ENCODE results near the gene FBXL15. TPM values are rescaled to one million over a fixed set of nuclear protein-coding genes. Genes with fewer than 3 reads are reported as not detected.

FBXL15 gene
- total and polyA plus RNA-seq, 2 donors (not counting 3 experiments of a cell fraction or from before 2014, with no cell fraction given) = 9.9 to 15.3 TPM

GRCh38 chr10:102420181-102420713 lies 389 bp upstream of the FBXL15 start:
- peaks cover 0 to 9% of the 10 kb centered on the region in 2 experiments for H3K36me3 ChIP-seq (ENCODE audit: control insufficient read depth in 2 of 2, extremely low read depth in 1 of 2, insufficient read depth in 2 of 2, low read length in 2 of 2)
- H3K27me3 ChIP-seq (ENCODE audit: control insufficient read depth in 2 of 2, insufficient read depth in 2 of 2, low read length in 2 of 2) = peaks cover 3 to 7% of the 10 kb centered on the region in 2 experiments
- TSS peak; percentile 8 for BruUV-seq (replicated peaks)
- TF ChIP-seq MAX (IDR thresholded peaks at IDR 0.05; ENCODE audit: insufficient read depth, insufficient read length) (no peak), POLR2AphosphoS5 (IDR thresholded peaks at IDR 0.05; ENCODE audit: insufficient read depth, low read depth, low read length) (no peak), CTCF (IDR thresholded peaks at IDR 0.05; ENCODE audit: extremely low read depth in 1 of 2, insufficient read depth in 1 of 2, low read depth in 1 of 2, low read length in 2 of 2) (no peak), POLR2A (IDR thresholded peaks at IDR 0.05; ENCODE audit: low read depth, low read length) (no peak), GATA2 (IDR thresholded peaks at IDR 0.05; ENCODE audit: insufficient read depth, insufficient read length, low read depth, low read length) (no peak), EZH2 (IDR thresholded peaks at IDR 0.05; ENCODE audit: borderline replicate concordance, low read depth, low read length, severe bottlenecking) (no peak), FOS (IDR thresholded peaks at IDR 0.05; ENCODE audit: borderline replicate concordance, insufficient read depth, low read length) (no peak), JUN (IDR thresholded peaks at IDR 0.05; ENCODE audit: borderline replicate concordance, insufficient read depth, insufficient read length, low read depth) (no peak), MYC (IDR thresholded peaks at IDR 0.05; ENCODE audit: low read depth, low read length) (no peak)
- no peaks in the 10 kb centered on the region for H3K9me1 ChIP-seq (replicated peaks; ENCODE audit: control insufficient read depth, extremely low read depth, insufficient read depth, low read length)
- DNase-seq (ENCODE audit: low read depth, low spot score) (no peak), FAIRE-seq (no peak)
- H3K27ac ChIP-seq (ENCODE audit: insufficient read depth, low read depth, low read length) = no peak overlapping the region
- peak overlapping the region; percentile 64 to 73 (median 70) for H3K4me3 ChIP-seq (replicated peaks in 1 of 3; ENCODE audit: insufficient read depth in 1 of 3, low read depth in 1 of 3, low read length in 3 of 3)
- ChIA-PET POLR2A (interaction anchor here (0.5 to 1.8 kb wide), 2 partner anchors 12 to 239 kb away, joined by 6 to 11 read pairs; partner anchors contain the start of gene CUEDC2), CTCF (interaction anchor here (0.6 to 6.5 kb wide), 9 partner anchors 12 to 251 kb away, joined by 3 to 74 read pairs (median 25); partner anchors contain the start of genes CUEDC2 and NFKB2)
- intact Hi-C loops (cut with micrococcal nuclease) (loop anchor here (5.0 kb wide), 3 partner anchors 82 to 227 kb away; partner anchors contain the start of genes ACTR1A and SUFU), dilution Hi-C loops (cut with MboI; ENCODE audit: extremely low pct_ligation_motif_present, low sequenced_read_pairs) (no loop called here)
- no peaks in the 10 kb centered on the region for H3K9me3 ChIP-seq (replicated peaks; ENCODE audit: control insufficient read depth, insufficient read depth, low read length)
- no peaks in the 10 kb centered on the region for H4K20me1 ChIP-seq (replicated peaks; ENCODE audit: control insufficient read depth, extremely low read depth, insufficient read depth, low read length)
- H3K9ac ChIP-seq (replicated peaks; ENCODE audit: extremely low read depth, insufficient read depth, low read length) = no peak overlapping the region
- H2AFZ ChIP-seq (ENCODE audit: low read depth, low read length) = peak overlapping the region; percentile 78
- H3K4me1 ChIP-seq (ENCODE audit: control insufficient read depth, extremely low read depth, insufficient read depth, low read length) = peaks cover 20% of the 10 kb centered on the region
- H3K79me2 ChIP-seq (ENCODE audit: control insufficient read depth, insufficient read depth, low read length) = no peaks in the 10 kb centered on the region
- H3K4me2 ChIP-seq (ENCODE audit: insufficient read depth, low read length) = peak overlapping the region; percentile 63
